Breast epithelium (tissue), 3 donors: ENCODE measurements around the gene PPL.

Experiments
- CTCF ChIP-seq, 3 donors: fragments of 450-650 bp; IDR thresholded peaks; one replicate each; pipeline ENCODE4 v1.5.1; 2016 to 2017; ENCODE audit warnings: antibody characterized with exemption in 3 of 3, mild to moderate bottlenecking in 3 of 3, moderate library complexity in 3 of 3
- POLR2AphosphoS5 ChIP-seq, 3 donors: sonication (generic); formaldehyde crosslinking; IDR thresholded peaks; one replicate each; pipeline ENCODE4 v1.6.1; 2017; ENCODE audit warnings: antibody characterized with exemption in 3 of 3

- no peak for TF ChIP-seq CTCF (IDR thresholded peaks at IDR 0.05)
- no peak for TF ChIP-seq POLR2AphosphoS5 (IDR thresholded peaks at IDR 0.05)
Observed at GRCh38 chr16:4852221-4852872, 84.6 kb downstream of the PPL start.
